8988T (cell line): ENCODE data around the gene SIDT1.

Source experiments
- DNase-seq: peaks from one replicate; pipeline ENCODE4 v3.0.0; 2011

Gene SIDT1

DNA sequence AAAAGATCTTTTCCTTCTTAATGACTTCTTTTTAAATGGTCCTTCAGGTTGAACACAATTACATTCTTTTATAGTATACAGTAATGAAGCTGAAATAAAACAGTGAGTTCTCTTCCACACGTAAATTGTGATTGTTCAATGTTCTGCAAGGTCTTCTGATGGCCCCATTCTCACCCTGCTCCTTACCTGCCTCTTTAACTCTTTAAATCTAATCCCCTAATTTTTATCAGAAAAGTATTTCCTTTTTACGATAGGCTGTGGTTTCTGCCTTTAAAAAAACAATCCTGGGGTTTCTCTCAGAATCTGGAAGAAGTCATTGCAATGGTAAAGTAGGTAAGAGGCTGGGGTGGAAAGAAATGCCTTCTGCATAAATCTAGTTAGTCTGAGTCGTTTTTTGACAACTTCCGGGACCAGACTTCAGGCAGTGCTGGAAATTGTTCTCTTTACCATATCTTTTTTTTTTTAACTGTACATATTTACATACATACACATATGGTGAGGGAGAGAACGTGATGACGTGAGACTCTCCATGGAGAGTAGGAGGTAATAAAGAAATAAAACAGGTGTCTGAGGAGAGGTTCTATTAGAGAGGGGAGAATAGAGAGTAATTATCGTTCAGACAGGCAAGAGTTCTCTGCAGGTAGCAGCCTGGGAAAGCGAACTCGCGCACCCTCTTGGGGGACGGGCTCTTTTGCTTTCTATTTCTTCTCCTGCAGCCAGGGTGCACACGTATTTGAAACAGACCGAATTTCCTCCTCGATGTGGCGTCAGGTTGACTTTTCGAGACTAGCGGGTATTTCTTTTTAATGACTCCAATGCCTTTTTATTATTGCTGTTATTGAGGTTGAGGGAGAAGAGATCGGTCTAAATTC lies at the start of gene SIDT1:
TSS of gene SIDT1 (plus strand) at position 730 of the 872 bp plus-strand sequence. CDS start 467 bp downstream, outside the sequence.
- DNase-seq, result no peak

DNA sequence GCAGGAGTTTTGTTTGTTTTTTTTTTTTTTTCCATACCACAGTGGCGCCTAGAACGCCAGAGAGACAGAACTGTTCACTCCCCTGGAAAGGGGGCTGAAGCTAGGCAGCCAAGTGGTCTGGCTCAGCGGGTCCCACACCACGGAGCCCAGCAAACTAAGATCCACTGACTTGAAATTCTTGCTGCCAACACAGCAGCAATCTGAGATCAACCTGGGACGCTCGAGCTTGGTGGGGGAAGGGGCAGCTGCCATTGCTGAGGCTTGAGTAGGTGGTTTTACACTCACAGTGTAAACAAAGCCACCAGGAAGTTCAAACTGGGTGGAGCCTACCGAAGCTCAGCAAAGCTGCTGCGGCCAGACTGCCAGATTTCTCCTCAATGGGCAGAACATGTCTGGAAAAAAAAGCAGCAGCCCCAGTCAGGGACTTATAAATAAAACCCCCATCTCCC lies 47.2 kb upstream of the SIDT1 start:
- DNase-seq, result no peak

DNA sequence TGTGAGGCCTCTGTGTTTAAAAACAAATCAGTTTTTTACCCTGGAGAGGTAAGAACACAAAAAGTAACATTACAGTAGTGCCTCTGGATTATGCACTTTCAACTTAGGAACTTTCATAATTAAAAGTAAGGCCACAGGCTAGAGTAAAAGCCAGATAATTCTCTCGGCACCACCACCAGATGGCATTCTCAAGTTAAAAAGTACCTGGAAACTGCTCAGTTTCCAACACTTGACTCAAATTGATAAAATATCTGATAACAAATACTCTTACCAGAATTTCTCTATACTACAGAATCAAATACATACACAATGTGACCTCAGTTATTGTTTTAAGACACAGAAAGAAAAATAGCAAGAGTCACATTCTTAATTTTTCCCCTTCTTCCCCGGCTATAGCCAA lies 37.3 kb upstream of the SIDT1 start:
- no peak for DNase-seq

DNA sequence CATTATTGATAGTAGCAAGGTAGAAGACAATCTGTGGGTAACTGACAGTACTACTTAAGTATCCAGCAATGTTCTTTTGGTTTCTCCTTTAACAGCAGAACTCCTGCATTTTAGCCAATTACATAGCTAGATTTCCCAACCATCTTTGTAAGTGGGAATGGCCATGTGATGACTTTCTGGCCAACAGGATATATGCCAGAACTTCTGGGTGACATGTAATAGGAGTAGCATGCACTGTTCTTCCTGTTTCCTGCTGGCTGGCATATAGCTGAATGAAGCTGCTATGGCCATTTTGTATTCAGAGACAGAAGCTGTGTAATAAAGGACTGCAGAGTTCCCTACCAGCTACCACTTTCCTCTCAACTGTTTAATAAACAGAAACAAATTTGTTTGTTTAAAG lies 35.4 kb upstream of the SIDT1 start:
- no peak for DNase-seq

DNA sequence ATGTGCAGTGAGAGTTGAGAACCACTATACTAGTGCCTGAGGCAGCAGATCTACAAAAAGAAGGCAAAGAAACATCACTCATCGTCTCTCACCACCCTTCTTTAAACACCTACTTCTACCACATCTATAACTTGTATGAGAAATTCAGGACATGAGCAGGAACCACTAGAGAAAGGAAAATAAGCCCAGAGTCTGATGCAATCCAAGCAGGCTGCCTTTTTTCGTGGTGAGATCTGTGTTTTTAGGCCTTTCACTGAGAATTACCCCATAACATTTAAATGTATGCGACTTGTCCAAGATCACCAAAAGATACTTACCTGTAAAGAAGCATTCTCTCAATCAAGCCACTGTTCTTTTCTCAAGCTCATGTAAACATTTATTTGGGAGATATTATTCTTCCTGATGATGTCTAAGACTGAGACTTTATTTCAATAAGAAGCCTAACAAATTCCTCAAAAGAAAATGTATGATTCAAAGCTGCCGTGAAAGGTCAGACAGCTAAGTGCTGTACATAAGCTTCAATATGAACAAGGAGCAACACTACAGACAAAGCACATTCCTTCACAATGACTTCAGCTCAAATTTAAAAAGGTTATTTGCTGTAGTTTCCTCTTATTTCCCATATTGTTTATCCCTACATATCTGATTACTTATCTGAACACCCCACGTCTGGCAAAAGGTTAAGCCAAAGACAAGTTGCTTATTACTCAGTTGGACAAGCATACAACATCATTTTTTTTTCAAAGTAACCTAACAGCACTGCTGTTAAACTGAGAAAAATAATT lies 33.9 kb upstream of the SIDT1 start:
- DNase-seq, result no peak

DNA sequence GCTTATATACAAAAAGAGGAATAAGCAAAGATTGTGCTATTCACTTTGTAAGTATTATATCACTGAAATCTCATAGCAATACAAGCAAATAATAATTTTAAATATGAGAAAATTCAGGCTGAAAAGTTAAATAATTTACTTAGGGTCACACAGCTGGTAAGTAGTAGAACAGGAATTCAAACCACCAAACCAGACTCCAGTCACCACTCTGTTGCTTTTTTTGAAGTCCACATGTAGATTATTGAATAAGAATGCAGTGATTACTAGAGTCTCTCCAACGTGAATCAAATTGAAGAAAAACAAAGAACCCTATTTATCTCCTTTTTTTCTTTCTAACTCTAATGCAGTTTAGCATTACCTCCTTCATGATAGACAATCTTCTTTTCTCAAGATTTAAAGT lies 33.3 kb upstream of the SIDT1 start:
- no peak for DNase-seq

DNA sequence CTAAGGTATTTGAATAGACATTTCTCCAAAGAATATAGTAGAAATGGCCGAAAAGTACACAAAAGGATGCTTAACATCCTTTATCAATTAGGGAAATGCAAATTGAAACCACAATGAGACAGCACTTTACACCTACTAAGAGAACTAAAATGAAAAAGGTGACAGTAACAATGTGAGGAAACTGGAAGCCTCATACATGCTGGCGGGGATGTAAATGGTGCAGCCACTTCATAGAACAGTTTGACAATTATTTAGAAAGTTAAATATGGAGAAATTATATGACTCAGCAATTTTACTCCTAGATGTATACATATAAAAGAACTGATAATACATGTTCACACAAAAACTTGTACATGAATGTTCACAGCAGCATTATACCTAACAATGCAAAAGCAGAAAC lies 30.8 kb upstream of the SIDT1 start:
- DNase-seq, result no peak

DNA sequence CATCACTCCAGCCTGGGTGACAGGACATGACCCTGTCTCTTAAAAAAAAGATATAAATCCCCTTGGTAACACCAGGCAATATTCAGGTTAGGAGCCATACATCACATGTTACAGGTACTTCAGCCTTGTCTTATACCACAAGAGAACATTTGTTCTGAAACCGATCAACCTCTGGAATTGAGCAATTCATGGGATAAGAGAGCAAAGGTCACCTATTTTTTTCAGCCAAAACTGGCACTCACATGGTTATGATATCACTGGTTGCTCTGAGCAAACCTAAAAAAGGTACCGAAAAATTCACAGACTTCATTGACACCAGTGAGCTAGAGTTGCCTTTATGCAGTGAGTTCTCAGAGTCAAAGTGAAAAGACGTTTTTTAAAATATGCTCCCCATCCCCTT lies 26.5 kb upstream of the SIDT1 start:
- no peak for DNase-seq

DNA sequence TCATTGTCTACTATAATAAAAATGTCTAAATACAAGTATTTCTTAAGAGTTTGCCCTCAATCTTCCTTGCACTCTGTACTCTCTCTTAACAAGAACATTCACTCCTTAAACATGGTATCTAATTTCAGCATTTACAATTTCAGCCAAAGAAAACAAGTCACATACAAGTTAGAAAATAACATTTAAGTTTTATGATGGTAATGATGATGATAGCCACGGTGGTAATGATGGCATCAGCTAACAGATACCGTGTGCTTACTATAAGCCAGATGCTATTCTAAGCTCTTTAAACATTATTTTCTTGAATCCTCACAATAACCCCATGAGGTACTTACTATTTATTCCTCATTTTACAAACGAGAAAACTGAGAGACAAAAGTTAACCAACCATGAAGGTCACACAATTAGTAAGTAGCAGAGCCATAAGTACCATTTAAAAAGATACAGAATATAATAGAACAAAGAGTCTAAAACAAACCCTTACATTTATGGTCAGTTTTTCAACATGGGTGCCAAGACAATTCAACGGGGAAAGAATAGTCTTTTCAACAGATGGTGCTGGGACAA lies 24.8 kb upstream of the SIDT1 start:
- DNase-seq, result no peak

DNA sequence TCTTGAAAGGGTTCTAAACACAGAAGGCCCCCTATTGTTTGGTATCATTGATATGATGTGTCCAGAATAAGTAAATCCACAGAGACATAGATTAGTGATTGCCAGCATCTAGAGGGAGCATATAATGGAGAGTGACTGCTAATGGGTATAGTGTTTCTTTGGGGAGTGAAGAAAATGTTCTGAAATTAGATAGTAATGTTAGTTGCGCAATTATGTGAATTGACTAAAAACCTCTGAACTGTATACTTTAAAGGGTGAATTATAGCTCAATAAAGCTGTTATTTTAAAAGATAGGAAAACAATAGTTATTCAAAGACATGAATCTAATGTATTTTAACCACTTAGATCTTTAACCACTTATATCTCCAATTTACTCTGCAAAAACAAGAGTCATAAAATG lies 23.4 kb upstream of the SIDT1 start:
- DNase-seq, result no peak

DNA sequence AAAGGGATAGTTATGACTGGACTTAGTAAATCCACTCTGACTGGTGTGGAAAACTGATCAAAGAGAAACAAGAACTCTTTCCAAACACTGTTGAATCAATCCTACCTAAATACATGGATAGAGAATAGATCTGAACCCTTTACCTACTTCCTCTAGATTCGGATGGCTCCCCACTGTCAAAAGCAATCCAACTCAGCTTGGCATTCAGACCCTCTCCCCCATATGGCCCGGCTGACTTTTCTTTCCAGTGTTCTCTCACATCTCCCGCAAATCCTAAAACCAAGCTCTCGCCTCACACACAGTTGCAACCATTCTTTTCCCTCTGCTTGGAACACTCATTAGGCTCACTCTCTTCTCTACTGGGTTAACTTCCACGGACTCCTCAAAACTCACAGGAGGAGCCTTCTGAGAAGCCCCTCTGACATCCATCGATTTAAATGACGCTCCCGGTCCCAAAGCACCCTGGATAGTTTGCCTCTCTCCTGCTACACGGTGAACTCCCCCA lies 18.0 kb upstream of the SIDT1 start:
- DNase-seq, result no peak

DNA sequence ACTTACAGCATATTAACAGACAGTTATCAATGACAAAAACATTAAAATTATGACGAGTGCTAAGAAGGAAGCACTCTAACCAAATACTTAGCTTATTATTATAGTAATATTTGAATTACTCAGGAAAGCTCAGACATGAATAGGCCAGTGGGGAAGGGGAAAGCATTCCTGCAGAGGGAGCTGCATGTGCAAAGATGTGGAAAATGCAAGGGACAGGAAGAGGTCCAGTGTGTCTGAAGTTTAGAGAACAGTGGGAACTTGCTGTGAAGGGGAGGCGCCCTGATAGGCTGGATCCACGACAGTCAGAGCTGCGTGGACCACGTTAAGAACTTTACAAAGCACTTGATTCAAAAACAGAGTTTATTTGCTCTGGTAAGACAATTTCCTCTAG lies 16.2 kb upstream of the SIDT1 start:
- no peak for DNase-seq

DNA sequence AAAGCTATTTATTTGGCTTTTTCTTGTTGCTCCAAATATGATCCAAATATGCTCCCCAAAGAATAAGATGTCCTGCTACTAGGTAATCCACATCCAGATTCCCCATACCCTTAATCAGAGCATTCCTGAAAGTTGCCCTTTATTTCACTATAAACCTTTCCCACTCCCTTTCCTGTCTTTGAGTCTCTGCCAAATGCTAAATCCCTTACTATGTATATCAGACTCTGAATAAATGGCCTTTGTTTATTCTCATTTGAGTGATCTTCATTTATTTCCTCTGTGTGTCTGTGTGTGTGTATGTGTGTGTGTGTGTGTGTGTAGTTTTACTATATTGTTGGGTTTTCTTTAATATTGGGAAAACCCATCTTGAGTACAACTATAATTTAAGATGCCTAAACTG lies 10.4 kb upstream of the SIDT1 start:
- no peak for DNase-seq

DNA sequence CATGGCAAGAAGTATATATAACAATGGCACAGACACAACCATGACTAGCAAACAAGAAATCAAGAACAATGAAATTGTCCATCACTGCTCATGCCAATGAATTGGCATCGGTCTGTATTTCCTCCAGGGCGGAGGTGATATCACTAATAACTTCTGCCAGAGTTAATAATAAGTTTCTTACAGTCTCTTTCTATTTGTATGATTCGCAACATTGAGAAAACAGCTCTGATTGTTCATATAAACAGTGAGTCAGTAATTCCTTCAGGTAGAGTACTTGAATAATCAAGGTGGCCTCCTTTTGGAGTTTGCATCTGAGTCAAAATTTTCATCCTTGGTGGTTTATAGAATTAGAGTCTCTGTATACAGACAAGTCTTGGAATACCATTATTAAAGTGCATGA lies 9.1 kb upstream of the SIDT1 start:
- no peak for DNase-seq

DNA sequence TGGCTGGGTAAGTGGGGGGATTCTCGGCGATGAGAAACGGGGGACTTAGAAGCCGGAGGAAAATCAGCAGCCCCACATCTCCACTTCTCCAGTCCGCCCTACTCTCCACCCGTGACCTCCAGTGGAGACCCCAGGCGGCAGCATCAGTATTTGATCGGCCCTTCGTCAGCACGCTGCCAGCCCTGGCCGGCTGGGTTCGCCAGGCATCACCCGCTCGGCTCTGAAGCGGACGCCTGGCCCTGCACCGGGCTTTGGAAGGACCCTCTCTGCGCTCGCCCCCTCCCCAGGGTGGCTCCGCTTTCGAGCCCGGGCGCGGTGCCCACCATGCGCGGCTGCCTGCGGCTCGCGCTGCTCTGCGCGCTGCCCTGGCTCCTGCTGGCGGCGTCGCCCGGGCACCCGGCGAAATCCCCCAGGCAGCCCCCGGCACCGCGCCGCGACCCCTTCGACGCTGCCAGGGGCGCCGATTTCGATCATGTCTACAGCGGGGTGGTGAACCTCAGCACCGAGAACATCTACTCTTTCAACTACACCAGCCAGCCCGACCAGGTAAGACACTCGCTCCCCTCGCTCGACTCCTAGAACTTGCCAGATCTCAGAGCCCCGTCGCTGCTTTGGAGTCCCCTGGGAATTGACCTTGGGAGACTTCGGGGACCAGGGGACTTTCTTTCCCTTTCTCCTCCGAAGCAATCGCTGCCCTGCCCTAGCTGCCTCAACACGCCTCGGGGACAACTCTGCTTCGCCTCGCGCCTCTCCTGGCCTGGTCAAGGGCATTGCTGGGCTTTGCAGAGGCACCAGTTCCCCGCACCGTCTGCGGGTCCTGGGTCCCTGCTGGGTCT lies 561 bp downstream of the SIDT1 start:
- DNase-seq, result peak; percentile 22

DNA sequence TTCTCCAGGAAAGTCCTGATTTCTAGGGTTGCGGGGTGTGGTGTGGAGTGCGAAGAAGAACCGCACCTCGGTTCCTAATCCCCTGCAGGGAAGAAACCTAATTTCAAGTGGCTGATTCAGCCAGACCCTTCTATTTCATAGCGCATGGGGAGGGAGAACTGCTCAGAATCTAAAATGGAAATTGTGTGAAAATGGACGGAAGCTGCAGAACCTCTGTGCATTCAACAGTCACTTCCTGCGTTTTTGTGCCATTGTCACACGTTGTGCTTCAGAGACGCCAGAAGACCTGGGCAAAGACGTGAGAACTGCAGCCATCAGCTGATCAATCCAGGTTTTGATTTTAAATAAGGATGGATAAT lies 1.2 kb downstream of the SIDT1 start:
- DNase-seq, result no peak

DNA sequence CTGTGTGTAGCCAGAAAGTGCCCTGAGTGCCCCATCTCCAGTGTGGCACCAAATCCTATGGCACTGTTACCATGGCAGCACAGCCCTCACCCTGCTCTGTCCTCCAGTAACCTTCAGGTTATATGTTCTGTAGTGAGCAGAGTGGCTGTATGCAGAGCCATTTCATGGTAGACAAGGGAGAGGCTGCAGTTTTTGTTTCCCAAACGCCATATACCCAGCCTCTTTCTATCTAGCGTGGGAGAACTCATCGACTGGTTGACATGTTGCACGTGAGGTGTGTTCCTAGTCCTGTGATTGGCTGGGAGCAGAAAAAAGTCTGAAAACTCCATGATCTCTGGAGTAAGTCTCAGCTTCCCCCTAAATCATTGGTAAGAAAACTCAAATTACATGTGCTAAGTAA lies 2.0 kb downstream of the SIDT1 start:
- DNase-seq, result no peak

DNA sequence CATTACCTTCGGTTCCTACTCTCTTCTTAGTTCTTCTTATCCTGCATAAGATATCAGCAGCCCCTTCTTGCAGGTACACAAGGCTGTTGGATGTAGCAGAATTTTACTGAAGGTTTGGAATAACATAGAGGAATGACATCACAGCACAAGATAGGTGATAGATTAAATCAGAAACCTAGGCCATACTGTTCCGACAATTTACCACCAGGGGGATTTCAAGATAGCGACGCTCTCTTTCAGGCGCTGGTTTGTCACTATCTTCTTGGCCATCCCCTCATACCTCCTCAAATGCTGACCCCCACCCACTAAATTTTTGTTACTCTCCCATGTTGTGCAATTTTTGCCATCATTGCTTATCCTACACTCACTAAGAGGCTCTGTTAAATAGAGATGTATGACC lies 3.5 kb downstream of the SIDT1 start:
- peak; percentile 18 for DNase-seq

DNA sequence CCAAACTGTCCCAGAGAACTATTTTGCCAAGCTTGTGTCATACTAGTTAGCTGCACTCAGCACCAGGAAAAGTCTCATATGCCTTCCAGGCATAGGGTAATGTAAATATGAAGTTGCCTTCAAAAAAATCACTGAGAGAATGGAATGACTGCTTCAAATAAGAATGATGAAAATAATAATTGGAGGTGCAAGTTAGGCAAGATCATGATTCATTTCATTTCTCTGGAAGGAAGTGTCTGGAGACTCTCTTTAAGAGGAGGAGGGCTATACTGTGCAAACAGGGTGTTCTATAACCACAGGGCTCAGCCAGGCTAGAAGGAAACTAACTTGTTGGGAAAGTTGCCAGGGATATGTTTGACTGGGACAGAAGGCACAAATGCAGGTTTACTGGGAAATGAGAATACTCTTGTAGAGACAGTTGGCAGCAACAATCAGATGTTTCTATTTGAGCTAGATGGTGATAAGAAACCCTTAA lies 4.3 kb downstream of the SIDT1 start:
- no peak for DNase-seq

DNA sequence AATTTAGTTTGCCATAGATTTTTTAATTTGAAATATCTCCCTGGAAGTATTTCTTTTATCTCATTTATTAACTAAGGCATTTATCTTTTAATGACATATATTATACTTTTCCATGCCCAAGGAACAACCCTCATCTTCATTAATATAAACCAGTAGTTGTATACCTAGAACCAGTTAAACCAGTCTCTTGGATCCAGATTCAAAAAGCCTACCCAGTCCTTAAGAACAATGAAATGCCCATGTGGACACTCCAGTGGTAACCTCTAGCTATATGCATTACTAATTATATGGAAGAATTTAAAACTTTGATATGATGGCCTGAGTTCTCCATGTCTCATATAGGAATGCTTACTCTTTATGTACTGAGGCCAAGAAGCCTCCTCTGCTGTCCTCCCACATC lies 4.8 kb downstream of the SIDT1 start:
- DNase-seq, result no peak

DNA sequence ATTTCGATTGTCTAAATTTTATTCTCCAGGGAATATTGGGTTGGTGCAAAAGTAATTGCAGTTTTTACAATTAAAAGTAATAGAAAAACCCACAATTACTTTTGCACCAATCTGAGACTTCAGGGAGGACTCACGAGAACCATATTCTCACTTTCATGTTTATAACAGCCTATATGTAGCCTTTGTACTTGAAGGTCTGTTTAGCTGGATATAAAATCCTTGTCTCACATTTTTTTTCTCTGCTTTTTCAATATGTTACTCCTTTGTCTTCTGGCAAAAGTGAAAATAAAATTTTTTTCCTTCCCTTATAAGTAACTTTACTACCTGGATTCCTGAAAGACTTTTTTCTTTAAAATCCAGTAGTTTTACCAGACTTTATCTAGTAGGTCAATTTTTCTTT lies 9.2 kb downstream of the SIDT1 start:
- DNase-seq, result no peak

DNA sequence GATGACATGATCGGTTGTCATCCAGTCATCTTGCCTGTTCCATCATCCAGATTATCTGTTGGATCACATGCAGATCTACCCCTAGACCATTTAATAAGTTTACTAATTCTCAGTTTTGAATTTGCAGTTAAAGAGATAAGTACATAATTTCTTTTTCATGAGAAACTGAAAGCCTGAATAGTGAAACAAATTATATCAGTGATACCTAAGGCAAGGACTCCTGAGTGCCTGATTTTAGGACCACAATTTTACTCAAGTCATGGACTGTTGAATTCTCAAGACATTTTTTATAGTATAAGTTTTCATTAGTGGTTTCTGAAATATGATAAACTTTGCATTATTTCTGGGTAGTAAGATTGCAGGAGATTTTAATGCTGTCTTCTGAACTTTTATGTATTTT lies 13.2 kb downstream of the SIDT1 start:
- no peak for DNase-seq

DNA sequence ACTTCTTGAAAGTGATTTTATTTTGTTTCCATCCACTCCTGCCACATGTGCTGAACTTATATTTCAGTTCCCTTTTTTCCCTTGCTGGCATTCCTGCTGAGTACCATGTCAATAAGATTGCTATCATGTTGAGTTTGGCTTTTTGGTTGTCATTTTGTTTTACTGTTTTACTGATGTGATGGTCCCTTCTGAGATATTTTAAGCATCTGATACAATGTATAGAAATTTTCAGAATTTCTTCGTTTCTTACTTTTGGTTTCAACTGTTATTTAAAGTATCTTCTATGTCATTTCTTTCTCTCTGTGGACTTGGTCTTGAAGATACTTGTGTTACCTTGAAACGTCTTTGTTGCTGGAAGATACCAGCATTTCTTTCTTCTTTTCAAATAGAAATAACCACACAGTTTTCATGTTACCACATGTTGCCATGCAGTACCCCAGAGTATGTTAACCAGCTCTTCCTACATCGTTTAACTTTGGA lies 14.1 kb downstream of the SIDT1 start:
- no peak for DNase-seq
